Activated naive CD8-positive, alpha-beta T cell (primary cell): Measurements from ENCODE around the gene ADGRG6.
"Not testable (repeated sequence)": the region's sequence is repeated elsewhere in the genome, so short reads cannot be mapped to it uniquely, and the experiment has no call there.

ENCODE experiments used
- H3K27ac Mint-ChIP-seq: one replicate; pipeline ENCODE4 v1.8.0; 2021; ENCODE audit warnings: mixed read lengths
- H3K27me3 Mint-ChIP-seq: one replicate; pipeline ENCODE4 v1.8.0; 2021; ENCODE audit warnings: mixed read lengths
- H3K36me3 Mint-ChIP-seq: one replicate; pipeline ENCODE4 v1.8.0; 2021; ENCODE audit warnings: mixed read lengths
- H3K4me1 Mint-ChIP-seq: one replicate; pipeline ENCODE4 v1.8.0; 2021; ENCODE audit warnings: low read depth, mixed read lengths
- H3K4me3 Mint-ChIP-seq: one replicate; pipeline ENCODE4 v1.8.0; 2021; ENCODE audit warnings: mild to moderate bottlenecking, mixed read lengths
- H3K9me3 Mint-ChIP-seq: one replicate; pipeline ENCODE4 v1.8.0; 2021; ENCODE audit warnings: low read depth, mixed read lengths

ADGRG6 gene

DNA sequence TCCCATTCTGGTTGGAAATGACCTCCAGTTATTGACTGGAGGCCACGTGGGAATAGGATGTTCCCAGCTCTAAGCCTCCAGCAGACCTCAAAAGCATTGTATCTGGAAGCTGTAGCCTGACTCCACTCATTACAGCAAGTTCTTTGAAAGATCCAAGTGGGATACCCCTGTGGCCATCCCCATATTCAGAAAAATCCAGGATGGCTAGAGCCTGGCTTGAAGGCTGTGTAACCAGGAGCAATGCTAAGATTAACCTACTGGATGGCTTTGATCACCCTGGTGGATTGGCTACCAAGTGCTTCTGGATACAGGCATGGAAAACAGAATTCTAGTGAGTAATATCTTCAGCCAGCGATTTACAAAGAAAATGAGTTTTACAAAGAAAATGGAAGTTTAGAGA is 151.2 kb downstream of the ADGRG6 start:
- Mint-ChIP-seq H3K9me3 (no peaks in the 10 kb centered on the region), H3K4me3 (no peak overlapping the region), H3K36me3 (peaks cover 3% of the 10 kb centered on the region), H3K27me3 (no peaks in the 10 kb centered on the region), H3K27ac (no peak overlapping the region), H3K4me1 (no peaks in the 10 kb centered on the region)

GRCh38 chr6:142454196-142454595 is 152.4 kb downstream of the ADGRG6 start:
- not testable (repeated sequence) for H3K27ac Mint-ChIP-seq, H3K27me3 Mint-ChIP-seq, H3K36me3 Mint-ChIP-seq, H3K4me3 Mint-ChIP-seq, H3K4me1 Mint-ChIP-seq, H3K9me3 Mint-ChIP-seq

- not testable (repeated sequence) for H3K27me3 Mint-ChIP-seq, H3K9me3 Mint-ChIP-seq, H3K4me3 Mint-ChIP-seq, H3K4me1 Mint-ChIP-seq, H3K36me3 Mint-ChIP-seq, H3K27ac Mint-ChIP-seq
These were observed 153.0 kb downstream of the ADGRG6 start for GRCh38 chr6:142454848-142455247.

GRCh38 chr6:142455957-142456589 is 154.3 kb downstream of the ADGRG6 start:
- Mint-ChIP-seq H3K4me3 (no peak overlapping the region), H3K9me3 (peaks cover under 1% of the 10 kb centered on the region), H3K27me3 (no peaks in the 10 kb centered on the region), H3K4me1 (no peaks in the 10 kb centered on the region), H3K36me3 (peaks cover 1% of the 10 kb centered on the region), H3K27ac (no peak overlapping the region)

GRCh38 chr6:142457638-142458406 is 156.0 kb downstream of the ADGRG6 start:
- peaks cover 6% of the 10 kb centered on the region for H3K9me3 Mint-ChIP-seq
- H3K4me3 Mint-ChIP-seq = no peak overlapping the region
- no peak overlapping the region for H3K27ac Mint-ChIP-seq
- no peaks in the 10 kb centered on the region for H3K27me3 Mint-ChIP-seq
- no peaks in the 10 kb centered on the region for H3K4me1 Mint-ChIP-seq
- peaks cover 10% of the 10 kb centered on the region for H3K36me3 Mint-ChIP-seq

DNA sequence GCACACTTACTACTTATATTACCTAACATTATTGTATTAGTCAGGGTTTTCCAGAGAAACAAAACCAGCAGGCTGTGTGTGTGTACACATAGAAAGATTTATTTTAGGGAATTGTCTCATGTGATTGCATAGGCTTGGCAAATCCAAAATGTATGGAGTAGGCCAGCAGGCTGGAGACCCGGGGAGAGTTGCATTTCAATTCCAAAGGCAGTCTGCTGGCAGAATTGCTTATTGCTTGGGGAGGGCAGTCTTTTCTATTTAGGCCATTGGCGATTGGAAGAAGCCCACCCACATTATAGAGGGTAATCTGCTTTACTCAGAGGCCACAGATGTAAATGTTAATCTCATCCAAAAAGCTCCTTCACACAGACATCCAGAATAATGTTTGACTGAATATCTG is 157.0 kb downstream of the ADGRG6 start:
- Mint-ChIP-seq H3K27ac (no peak overlapping the region), H3K4me3 (no peak overlapping the region), H3K27me3 (peaks cover 2% of the 10 kb centered on the region), H3K9me3 (peaks cover 6% of the 10 kb centered on the region), H3K4me1 (no peaks in the 10 kb centered on the region), H3K36me3 (peaks cover 12% of the 10 kb centered on the region)

- H3K9me3 Mint-ChIP-seq = peaks cover 6% of the 10 kb centered on the region
- H3K27ac Mint-ChIP-seq = no peak overlapping the region
These were observed 157.5 kb downstream of the ADGRG6 start for GRCh38 chr6:142459271-142459670.

GRCh38 chr6:142462260-142462659 is 160.5 kb downstream of the ADGRG6 start:
- H3K27me3 Mint-ChIP-seq = peaks cover 2% of the 10 kb centered on the region
- peaks cover 12% of the 10 kb centered on the region for H3K36me3 Mint-ChIP-seq
- no peaks in the 10 kb centered on the region for H3K4me1 Mint-ChIP-seq
- no peak overlapping the region for H3K4me3 Mint-ChIP-seq
- peaks cover 6% of the 10 kb centered on the region for H3K9me3 Mint-ChIP-seq
- H3K27ac Mint-ChIP-seq = no peak overlapping the region

More at GRCh38 chr6:142459271-142459670, 157.5 kb downstream of the ADGRG6 start:
- Mint-ChIP-seq H3K4me3 (no peak overlapping the region), H3K27me3 (peaks cover 2% of the 10 kb centered on the region), H3K36me3 (peaks cover 12% of the 10 kb centered on the region), H3K4me1 (no peaks in the 10 kb centered on the region)

GRCh38 chr6:142463988-142464387 is 162.2 kb downstream of the ADGRG6 start:
- peaks cover 2% of the 10 kb centered on the region for H3K27me3 Mint-ChIP-seq
- peaks cover 6% of the 10 kb centered on the region for H3K9me3 Mint-ChIP-seq
- no peak overlapping the region for H3K4me3 Mint-ChIP-seq
- H3K4me1 Mint-ChIP-seq = no peaks in the 10 kb centered on the region
- H3K27ac Mint-ChIP-seq = no peak overlapping the region
- H3K36me3 Mint-ChIP-seq = peaks cover 12% of the 10 kb centered on the region

DNA sequence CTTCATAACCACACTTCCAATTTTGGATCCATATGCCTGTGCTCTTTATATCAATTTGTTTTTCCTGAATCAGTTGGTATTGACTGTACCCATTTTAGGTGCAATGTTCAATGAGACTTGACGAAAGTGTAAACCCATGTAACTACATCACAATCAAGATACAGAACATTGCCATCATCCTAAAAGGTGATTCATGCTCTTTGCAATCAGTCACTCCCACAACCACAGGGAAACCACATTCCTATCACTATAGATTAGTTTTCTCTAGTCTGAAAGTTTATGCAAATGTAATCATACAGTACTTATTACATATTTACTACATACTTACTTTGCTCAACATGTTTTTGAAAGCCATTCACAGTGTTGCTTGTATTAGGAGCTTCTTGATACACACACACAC is 167.4 kb downstream of the ADGRG6 start:
- no peak overlapping the region for H3K4me3 Mint-ChIP-seq
- no peaks in the 10 kb centered on the region for H3K4me1 Mint-ChIP-seq
- no peak overlapping the region for H3K27ac Mint-ChIP-seq
- H3K27me3 Mint-ChIP-seq = no peaks in the 10 kb centered on the region
- H3K9me3 Mint-ChIP-seq = no peaks in the 10 kb centered on the region
- no peaks in the 10 kb centered on the region for H3K36me3 Mint-ChIP-seq

DNA sequence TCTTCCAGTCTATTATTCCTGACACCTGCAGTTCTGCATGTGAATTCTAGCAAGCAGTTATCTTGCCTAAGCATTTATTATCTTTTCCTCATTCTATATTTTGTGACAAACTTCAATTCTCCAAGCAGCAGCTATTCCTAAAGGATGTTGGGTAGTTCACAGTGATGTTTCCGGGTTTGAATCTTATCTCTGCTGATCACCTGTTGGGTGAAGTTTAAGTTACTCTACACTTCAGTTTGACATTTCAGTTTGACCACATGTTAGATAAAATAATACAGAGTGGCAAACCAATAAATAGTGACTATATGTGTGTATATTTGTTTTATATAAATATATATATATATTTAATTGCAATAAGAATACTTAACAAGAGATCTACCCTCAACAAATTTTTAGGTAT is 168.6 kb downstream of the ADGRG6 start:
- no peak overlapping the region for H3K27ac Mint-ChIP-seq
- no peaks in the 10 kb centered on the region for H3K27me3 Mint-ChIP-seq
- H3K9me3 Mint-ChIP-seq = no peaks in the 10 kb centered on the region
- H3K4me1 Mint-ChIP-seq = peaks cover 6% of the 10 kb centered on the region
- H3K4me3 Mint-ChIP-seq = no peak overlapping the region
- H3K36me3 Mint-ChIP-seq = no peaks in the 10 kb centered on the region

GRCh38 chr6:142474531-142475289 is 172.9 kb downstream of the ADGRG6 start:
- peaks cover 6% of the 10 kb centered on the region for H3K4me1 Mint-ChIP-seq
- H3K4me3 Mint-ChIP-seq = no peak overlapping the region
- no peaks in the 10 kb centered on the region for H3K9me3 Mint-ChIP-seq
- H3K27ac Mint-ChIP-seq = no peak overlapping the region
- H3K27me3 Mint-ChIP-seq = no peaks in the 10 kb centered on the region
- H3K36me3 Mint-ChIP-seq = no peaks in the 10 kb centered on the region

GRCh38 chr6:142476452-142476851 is 174.6 kb downstream of the ADGRG6 start:
- Mint-ChIP-seq H3K4me3 (no peak overlapping the region), H3K27me3 (no peaks in the 10 kb centered on the region), H3K4me1 (peaks cover 6% of the 10 kb centered on the region), H3K9me3 (no peaks in the 10 kb centered on the region), H3K36me3 (no peaks in the 10 kb centered on the region), H3K27ac (no peak overlapping the region)

DNA sequence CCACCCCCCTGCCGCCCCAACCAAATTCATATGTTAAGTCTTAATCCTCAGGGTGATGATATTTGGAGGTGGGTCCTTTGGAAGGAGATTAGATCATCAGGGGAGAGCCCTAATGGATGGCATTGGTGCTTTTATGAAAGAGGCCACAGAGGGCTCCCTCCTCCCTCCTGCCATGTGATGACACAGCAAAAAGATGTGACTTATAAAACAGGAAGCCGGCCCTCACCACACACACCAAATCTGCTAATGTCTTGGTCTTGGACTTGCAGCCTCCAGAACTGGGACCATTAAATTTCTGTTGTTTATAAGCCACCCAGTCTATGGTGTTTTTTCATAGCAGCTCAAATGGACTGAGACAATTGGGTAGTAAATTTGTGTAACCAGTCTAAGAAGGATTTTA is 176.3 kb downstream of the ADGRG6 start:
- H3K4me1 Mint-ChIP-seq = peaks cover 6% of the 10 kb centered on the region
- no peak overlapping the region for H3K4me3 Mint-ChIP-seq
- no peaks in the 10 kb centered on the region for H3K9me3 Mint-ChIP-seq
- no peaks in the 10 kb centered on the region for H3K36me3 Mint-ChIP-seq
- H3K27ac Mint-ChIP-seq = no peak overlapping the region
- no peaks in the 10 kb centered on the region for H3K27me3 Mint-ChIP-seq

DNA sequence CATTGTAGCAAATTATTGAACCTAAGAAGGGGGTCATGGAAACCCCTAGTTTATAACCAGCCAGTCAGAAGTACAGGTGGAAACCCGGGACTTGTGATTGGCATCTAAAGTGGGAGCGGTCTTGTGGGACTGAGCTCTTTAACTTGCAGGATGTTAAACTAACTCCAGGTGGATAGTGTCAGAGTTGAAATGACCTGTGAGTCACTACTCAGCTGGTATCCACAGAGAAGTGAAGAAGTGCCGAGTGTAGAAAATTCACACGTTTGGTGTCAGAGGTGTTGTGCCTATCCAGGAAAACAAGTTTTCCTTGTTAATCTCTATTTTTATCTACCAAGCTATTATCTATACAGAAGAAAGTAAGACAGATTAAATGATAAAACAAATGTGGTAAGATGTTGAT is 179.7 kb downstream of the ADGRG6 start:
- H3K27me3 Mint-ChIP-seq = no peaks in the 10 kb centered on the region
- H3K4me1 Mint-ChIP-seq = no peaks in the 10 kb centered on the region

More for the DNA sequence above, 179.7 kb downstream of the ADGRG6 start:
- Mint-ChIP-seq H3K9me3 (peaks cover 3% of the 10 kb centered on the region), H3K27ac (no peak overlapping the region), H3K4me3 (no peak overlapping the region), H3K36me3 (no peaks in the 10 kb centered on the region)
